Loucy (cell line): ENCODE results near the gene AP1B1.

Experiments used
- H2AFZ ChIP-seq: fragments of 200-600 bp; sonication (generic); 2 replicates; pipeline ENCODE4 v1.6.0; 2016; ENCODE audit warnings: antibody characterized with exemption, mild to moderate bottlenecking, low read length, moderate library complexity
- H3F3A ChIP-seq: fragments of 200-600 bp; 2 replicates; pipeline ENCODE4 v1.6.0; 2016; ENCODE audit warnings: antibody characterized with exemption, low read depth, mild to moderate bottlenecking
- H3K27me3 ChIP-seq: fragments of 200-600 bp; sonication (generic); 2 replicates; pipeline ENCODE4 v1.6.1; 2014; ENCODE audit warnings: low read length, mild to moderate bottlenecking; ENCODE audit not compliant: insufficient read depth, poor library complexity, severe bottlenecking
- H3K36me3 ChIP-seq: fragments of 200-600 bp; sonication (generic); 2 replicates; pipeline ENCODE4 v1.6.1; 2016; ENCODE audit warnings: low read length; ENCODE audit not compliant: insufficient read depth
- H3K4me1 ChIP-seq: fragments of 200-600 bp; sonication (generic); 2 replicates; pipeline ENCODE4 v1.5.1; 2014; ENCODE audit warnings: low read length, mild to moderate bottlenecking; ENCODE audit not compliant: insufficient read depth, poor library complexity, severe bottlenecking
- H3K4me2 ChIP-seq: fragments of 200-600 bp; sonication (generic); 2 replicates; pipeline ENCODE4 v1.6.0; 2014; ENCODE audit warnings: antibody characterized with exemption, low read length, low read depth, mild to moderate bottlenecking; ENCODE audit not compliant: poor library complexity, severe bottlenecking
- H3K4me3 ChIP-seq: fragments of 200-600 bp; sonication (generic); 2 replicates; pipeline ENCODE4 v1.5.1; 2014; ENCODE audit warnings: low read length, mild to moderate bottlenecking, mixed read lengths; ENCODE audit not compliant: poor library complexity, severe bottlenecking
- H3K79me2 ChIP-seq: fragments of 200-600 bp; sonication (generic); 2 replicates; pipeline ENCODE4 v1.6.1; 2014; ENCODE audit warnings: low read length; ENCODE audit not compliant: insufficient read depth
- H3K9ac ChIP-seq: fragments of 200-600 bp; sonication (generic); 2 replicates; pipeline ENCODE4 v1.6.0; 2014; ENCODE audit warnings: mild to moderate bottlenecking, low read depth, low read length, moderate library complexity; ENCODE audit not compliant: poor library complexity, severe bottlenecking
- H3K9me2 ChIP-seq: fragments of 200-600 bp; sonication (generic); replicated peaks from 2 replicates; pipeline ENCODE4 v1.6.1; 2016; ENCODE audit warnings: low read depth, low read length, mixed read lengths
- H3K9me3 ChIP-seq: fragments of 200-600 bp; sonication (generic); 2 replicates; pipeline ENCODE4 v1.6.1; 2014; ENCODE audit warnings: mild to moderate bottlenecking, antibody characterized with exemption, low read length, low read depth; ENCODE audit not compliant: insufficient read depth
- H4K20me1 ChIP-seq: fragments of 200-600 bp; sonication (generic); 2 replicates; pipeline ENCODE4 v1.6.0; 2014; ENCODE audit warnings: antibody characterized with exemption, low read length, mild to moderate bottlenecking; ENCODE audit not compliant: insufficient read depth, poor library complexity, severe bottlenecking
- CTCF ChIP-seq: fragments of 200-600 bp; sonication (generic); conservative IDR thresholded peaks from 2 replicates; pipeline ENCODE4 v1.5.1; 2014; ENCODE audit warnings: mild to moderate bottlenecking, antibody characterized with exemption, low read length
- EZH2phosphoT487 ChIP-seq: fragments of 200-600 bp; IDR thresholded peaks from 2 replicates; pipeline ENCODE4 v1.6.1; 2018; ENCODE audit warnings: antibody characterized with exemption, mild to moderate bottlenecking, moderate library complexity, borderline replicate concordance

AP1B1 gene

GRCh38 chr22:29353286-29353685 is 35.1 kb downstream of the AP1B1 start:
- no peak overlapping the region for H3K9ac ChIP-seq
- H4K20me1 ChIP-seq, result no peaks in the 10 kb centered on the region
- peaks cover 76% of the 10 kb centered on the region; the same call in 1 of the 2 replicates for H3K36me3 ChIP-seq
- H3K9me2 ChIP-seq, result no peaks in the 10 kb centered on the region
- H3K4me1 ChIP-seq, result no peaks in the 10 kb centered on the region
- H2AFZ ChIP-seq, result no peak overlapping the region
- H3F3A ChIP-seq, result no peaks in the 10 kb centered on the region
- H3K27me3 ChIP-seq, result no peaks in the 10 kb centered on the region
- H3K4me2 ChIP-seq, result no peak overlapping the region
- H3K9me3 ChIP-seq, result no peaks in the 10 kb centered on the region
- no peak overlapping the region for H3K4me3 ChIP-seq
- TF ChIP-seq EZH2phosphoT487 (no peak), CTCF (no peak)
- no peaks in the 10 kb centered on the region for H3K79me2 ChIP-seq

- no peak for TF ChIP-seq CTCF
- no peak for TF ChIP-seq EZH2phosphoT487
- no peaks in the 10 kb centered on the region for H3K27me3 ChIP-seq
- H3K9me2 ChIP-seq, result no peaks in the 10 kb centered on the region
- H3K4me1 ChIP-seq, result no peaks in the 10 kb centered on the region
- no peak overlapping the region for H3K9ac ChIP-seq
- H3K79me2 ChIP-seq, result no peaks in the 10 kb centered on the region
- H3F3A ChIP-seq, result no peaks in the 10 kb centered on the region
- H3K9me3 ChIP-seq, result no peaks in the 10 kb centered on the region
- no peaks in the 10 kb centered on the region for H4K20me1 ChIP-seq
- H2AFZ ChIP-seq, result no peak overlapping the region
- H3K4me2 ChIP-seq, result no peak overlapping the region
- no peak overlapping the region for H3K4me3 ChIP-seq
- peaks cover 76% of the 10 kb centered on the region; the same call in 1 of the 2 replicates for H3K36me3 ChIP-seq
These were observed 35.6 kb downstream of the AP1B1 start for GRCh38 chr22:29352778-29353177.

GRCh38 chr22:29351891-29352290 is 36.5 kb downstream of the AP1B1 start:
- no peaks in the 10 kb centered on the region for H4K20me1 ChIP-seq
- TF ChIP-seq CTCF (no peak), EZH2phosphoT487 (no peak)
- H3K9me2 ChIP-seq, result no peaks in the 10 kb centered on the region
- H2AFZ ChIP-seq, result no peak overlapping the region
- H3K79me2 ChIP-seq, result no peaks in the 10 kb centered on the region
- H3K9ac ChIP-seq, result no peak overlapping the region
- H3K9me3 ChIP-seq, result no peaks in the 10 kb centered on the region
- peaks cover 84% of the 10 kb centered on the region; the same call in 1 of the 2 replicates for H3K36me3 ChIP-seq
- no peaks in the 10 kb centered on the region for H3F3A ChIP-seq
- no peaks in the 10 kb centered on the region for H3K27me3 ChIP-seq
- no peak overlapping the region for H3K4me2 ChIP-seq
- no peak overlapping the region for H3K4me3 ChIP-seq
- H3K4me1 ChIP-seq, result no peaks in the 10 kb centered on the region
